ENCODE measurements around the gene SARM1. TPM values are rescaled to one million over a fixed set of nuclear protein-coding genes. Genes with fewer than 3 reads are reported as not detected.

SARM1 gene
- total and polyA plus RNA-seq, 9 of the 15 experiments (the other 6 are each of a cell fraction or from before 2014, with no cell fraction given), result 0.04 to 0.55 (median 0.11) TPM; not detected in 2

- TF ChIP-seq SRSF1 (IDR thresholded peaks at IDR 0.05; ENCODE audit: low read depth, low read length) (no peak), TOE1 (IDR thresholded peaks at IDR 0.05; ENCODE audit: borderline replicate concordance) (peak; percentile 90), TOE1 (CRISPR knock-in tag; IDR thresholded peaks at IDR 0.05; ENCODE audit: borderline replicate concordance, low read depth) (no peak), GABPA (tag; conservative IDR thresholded peaks at IDR 0.05; ENCODE audit: low read depth) (peak; percentile 100), ZNF551 (CRISPR knock-in tag; IDR thresholded peaks at IDR 0.05) (no peak), ZHX1 (conservative IDR thresholded peaks at IDR 0.05; ENCODE audit: low read length) (no peak), ZC3H4 (CRISPR knock-in tag; IDR thresholded peaks at IDR 0.05; ENCODE audit: borderline replicate concordance) (no peak), ZNF175 (CRISPR knock-in tag; IDR thresholded peaks at IDR 0.05; ENCODE audit: low read depth) (0 out of 2 replicates have a peak, but pooled peaks have one; percentile 40), KDM5B (IDR thresholded peaks at IDR 0.05; ENCODE audit: insufficient replicate concordance, low read depth, low read length) (peak; percentile 87), ATF2 (CRISPR knock-in tag; IDR thresholded peaks at IDR 0.05) (no peak), ETV6 (IDR thresholded peaks at IDR 0.05; ENCODE audit: borderline replicate concordance in 1 of 2, low read depth in 2 of 2, low read length in 1 of 2) (peak in 1 of 2 experiments; percentile 52; a peak in 1 of 4 replicates), ETV6 (CRISPR knock-in tag; IDR thresholded peaks at IDR 0.05; ENCODE audit: borderline replicate concordance) (no peak), ETV1 (tag; conservative IDR thresholded peaks at IDR 0.05; ENCODE audit: low read depth) (peak; percentile 88), RAD51 (IDR thresholded peaks at IDR 0.05; ENCODE audit: borderline replicate concordance, low read depth) (peak; percentile 93), SP1 (CRISPR knock-in tag; IDR thresholded peaks at IDR 0.05) (peak; percentile 59; the same call in 1 of the 2 replicates), HMG20A (CRISPR knock-in tag; conservative IDR thresholded peaks at IDR 0.05) (no peak), ZNF41 (CRISPR knock-in tag; conservative IDR thresholded peaks at IDR 0.05) (no peak), ZEB2 (IDR thresholded peaks at IDR 0.05) (no peak), OTX1 (CRISPR knock-in tag; IDR thresholded peaks at IDR 0.05) (no peak), ZFPM2 (CRISPR knock-in tag; IDR thresholded peaks at IDR 0.05) (peak; percentile 66; the same call in 1 of the 2 replicates), BRD9 (IDR thresholded peaks at IDR 0.05; ENCODE audit: low read depth, partially characterized antibody) (no peak), GTF2F1 (IDR thresholded peaks at IDR 0.05; ENCODE audit: low read depth, low read length) (no peak)
- TF ChIP-seq, protein P1, sequence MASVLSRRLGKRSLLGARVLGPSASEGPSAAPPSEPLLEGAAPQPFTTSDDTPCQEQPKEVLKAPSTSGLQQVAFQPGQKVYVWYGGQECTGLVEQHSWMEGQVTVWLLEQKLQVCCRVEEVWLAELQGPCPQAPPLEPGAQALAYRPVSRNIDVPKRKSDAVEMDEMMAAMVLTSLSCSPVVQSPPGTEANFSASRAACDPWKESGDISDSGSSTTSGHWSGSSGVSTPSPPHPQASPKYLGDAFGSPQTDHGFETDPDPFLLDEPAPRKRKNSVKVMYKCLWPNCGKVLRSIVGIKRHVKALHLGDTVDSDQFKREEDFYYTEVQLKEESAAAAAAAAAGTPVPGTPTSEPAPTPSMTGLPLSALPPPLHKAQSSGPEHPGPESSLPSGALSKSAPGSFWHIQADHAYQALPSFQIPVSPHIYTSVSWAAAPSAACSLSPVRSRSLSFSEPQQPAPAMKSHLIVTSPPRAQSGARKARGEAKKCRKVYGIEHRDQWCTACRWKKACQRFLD (CRISPR knock-in tag; IDR thresholded peaks at IDR 0.05), result no peak
Measured at GRCh38 chr17:28357061-28357900, 14.2 kb upstream of the SARM1 start, which contains the start of gene POLDIP2 (continued).

Data from K562 (cell line).